ENCODE measurements around the gene BPIFA3. TPM values are rescaled to one million over a fixed set of nuclear protein-coding genes. Genes with fewer than 3 reads are reported as not detected.

BPIFA3 gene
- total and polyA plus RNA-seq, 2 of the 8 experiments (the other 6 are each of a cell fraction or from before 2014, with no cell fraction given) = not detected

DNA sequence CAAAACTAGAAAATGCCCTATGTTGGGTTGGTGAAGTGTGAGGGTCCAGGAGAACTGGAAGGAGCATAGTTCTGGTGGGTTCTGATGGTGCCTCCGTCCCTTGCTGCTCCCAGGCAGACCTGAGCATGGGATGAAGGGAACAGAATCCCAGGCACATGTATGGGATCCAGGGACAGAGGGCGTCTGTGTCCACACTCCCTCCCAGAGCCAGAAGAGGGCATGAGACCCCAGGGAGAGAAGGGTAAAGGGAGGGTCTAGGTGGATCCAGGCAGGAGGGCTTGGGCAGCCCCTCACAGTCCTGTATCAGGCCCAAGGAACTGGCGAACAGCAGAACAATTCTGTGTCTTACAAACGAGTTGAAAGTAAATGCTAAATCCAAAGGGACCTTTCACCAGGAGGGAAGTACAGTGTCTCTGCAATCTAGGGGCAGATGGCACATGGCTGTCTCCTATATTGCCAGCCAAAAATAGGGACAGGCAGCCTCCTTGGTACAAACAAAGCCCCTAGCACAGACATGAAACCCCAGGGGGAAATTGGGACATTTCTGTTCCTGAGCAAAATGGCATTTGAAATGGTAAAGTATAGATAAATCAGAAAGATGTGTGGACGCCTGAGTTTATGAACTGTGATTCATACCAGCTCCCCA lies 16.1 kb downstream of the BPIFA3 start:
- WGBS, 2 experiments (ENCODE audit: extremely low coverage in 1 of 2, insufficient coverage in 1 of 2, insufficient read length in 1 of 2, insufficient replicate concordance in 2 of 2, low coverage in 1 of 2, low lambda C conversion rate in 2 of 2, missing lambda C conversion rate in 1 of 2) = 43% methylated on average over 5 of the region's 5 CpGs; no CpG with 5 or more reads in 1 of the 2 experiments
- Histone ChIP-seq H3K27ac (ENCODE audit: low read depth, low read length) (no peak overlapping the region), H2AK5ac (ENCODE audit: low read depth, low read length) (no peak overlapping the region), H2BK15ac (ENCODE audit: low read length) (0 out of 2 replicates have a peak overlapping the region, but pooled peaks have one; percentile 40), H3K4ac (replicated peaks; ENCODE audit: insufficient read length, low read depth, low read length) (no peak overlapping the region), H2BK5ac (ENCODE audit: low read depth, low read length) (no peak overlapping the region), H4K8ac (ENCODE audit: extremely low read depth, insufficient read depth, low read length) (no peak overlapping the region), H3K14ac (ENCODE audit: insufficient read length) (no peak overlapping the region), H2BK20ac (ENCODE audit: low read length) (no peak overlapping the region), H4K20me1 (replicated peaks in 1 of 2; ENCODE audit: control insufficient read depth in 1 of 2, insufficient read depth in 2 of 2, low read length in 2 of 2) (no peaks in the 10 kb centered on the region), H4K91ac (replicated peaks; ENCODE audit: insufficient read length, low read length) (no peak overlapping the region), H3K9me3 (ENCODE audit: insufficient read depth in 2 of 2, low read depth in 1 of 2, low read length in 1 of 2) (no peaks in the 10 kb centered on the region), H3K9ac (replicated peaks in 1 of 4; ENCODE audit: extremely low read depth in 1 of 4, low read depth in 3 of 4, low read length in 3 of 4) (no peak overlapping the region), H2AFZ (ENCODE audit: low read length) (no peak overlapping the region), H3K23ac (ENCODE audit: insufficient read length) (no peak overlapping the region), H3K79me1 (ENCODE audit: low read depth, low read length) (no peaks in the 10 kb centered on the region), H4K5ac (ENCODE audit: insufficient read length, low read depth, low read length) (no peak overlapping the region), H3K79me2 (ENCODE audit: control insufficient read depth in 1 of 2, insufficient read depth in 2 of 2, low read length in 2 of 2) (no peaks in the 10 kb centered on the region), H2BK120ac (replicated peaks; ENCODE audit: low read depth, low read length) (no peak overlapping the region), H2BK12ac (ENCODE audit: low read depth, low read length) (no peak overlapping the region), H3K4me3 (ENCODE audit: extremely low read depth in 1 of 4, insufficient read depth in 2 of 4, low read depth in 3 of 4, low read length in 4 of 4) (no peak overlapping the region), H3K4me1 (replicated peaks in 1 of 4; ENCODE audit: control insufficient read depth in 3 of 4, insufficient read depth in 4 of 4, low read length in 3 of 4) (0 out of 7 replicates have a peak, but pooled peaks cover 0 to 3% (median 0%) of the 10 kb centered on the region in 4 experiments), H3K56ac (replicated peaks; ENCODE audit: insufficient read length, low read depth, low read length) (no peak overlapping the region), H3K23me2 (ENCODE audit: low read depth, low read length) (no peaks in the 10 kb centered on the region), H3K4me2 (ENCODE audit: insufficient read depth in 1 of 2, low read depth in 2 of 2, low read length in 2 of 2) (no peak overlapping the region), H3K27me3 (replicated peaks in 1 of 4; ENCODE audit: control insufficient read depth in 3 of 4, extremely low read depth in 1 of 4, insufficient read depth in 3 of 4, low read length in 3 of 4) (no peaks in the 10 kb centered on the region), H3K36me3 (ENCODE audit: control insufficient read depth in 2 of 4, insufficient read depth in 4 of 4, low read length in 3 of 4) (no peaks in the 10 kb centered on the region), H3K18ac (ENCODE audit: extremely low read depth, low read length) (no peak overlapping the region)
- DNase-seq (ENCODE audit: low read depth in 1 of 2, low spot score in 2 of 2) = peak; percentile 21 to 54
- POLR2A ChIA-PET (ENCODE audit: partially characterized antibody) = no interaction called here
- CTCF ChIA-PET (ENCODE audit: partially characterized antibody) = interaction anchor here (0.7 to 3.9 kb wide), 3 partner anchors 54 to 67 kb away, joined by 3 to 15 read pairs (median 4); no protein-coding TSS in a partner anchor
- peak; percentile 88 for FAIRE-seq
- no peak for TF ChIP-seq CBX5 (IDR thresholded peaks at IDR 0.05; ENCODE audit: low read depth, low read length)
- TF ChIP-seq JUND (IDR thresholded peaks at IDR 0.05; ENCODE audit: low read length) = no peak
- no peak for TF ChIP-seq GTF2F1 (IDR thresholded peaks at IDR 0.05; ENCODE audit: borderline replicate concordance, low read depth, low read length)
- peak; percentile 74 to 87 for TF ChIP-seq RAD21 (IDR thresholded peaks at IDR 0.05 in 1 of 2, conservative IDR thresholded peaks at IDR 0.05 in 1 of 2; ENCODE audit: low read depth in 2 of 2, low read length in 2 of 2)
- no peak for TF ChIP-seq KDM1A (IDR thresholded peaks at IDR 0.05; ENCODE audit: borderline replicate concordance, low read length)
- TF ChIP-seq CHD1 (IDR thresholded peaks at IDR 0.05; ENCODE audit: low read depth, low read length) = no peak
- peak; percentile 26; the same call in 1 of the 2 replicates for TF ChIP-seq TBP (IDR thresholded peaks at IDR 0.05; ENCODE audit: low read depth, low read length)
- no peak for TF ChIP-seq PHF8 (conservative IDR thresholded peaks at IDR 0.05; ENCODE audit: low read depth, low read length)
- no peak for TF ChIP-seq SP4 (IDR thresholded peaks at IDR 0.05; ENCODE audit: low read length)
- TF ChIP-seq, protein P1, sequence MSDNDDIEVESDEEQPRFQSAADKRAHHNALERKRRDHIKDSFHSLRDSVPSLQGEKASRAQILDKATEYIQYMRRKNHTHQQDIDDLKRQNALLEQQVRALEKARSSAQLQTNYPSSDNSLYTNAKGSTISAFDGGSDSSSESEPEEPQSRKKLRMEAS (IDR thresholded peaks at IDR 0.05) = 0 out of 2 replicates have a peak, but pooled peaks have one; percentile 15

All from H1 (cell line).